ENCODE data around the gene FOXB2. TPM values are rescaled to one million over a fixed set of nuclear protein-coding genes. Genes with fewer than 3 reads are reported as not detected.
"Not testable (repeated sequence)": the region's sequence is repeated elsewhere in the genome, so short reads cannot be mapped to it uniquely, and the experiment has no call there.

The FOXB2 gene
- total RNA-seq, 1 experiment from 2014 or later = not detected

GRCh38 chr9:77016121-77016525 lies 3.3 kb upstream of the FOXB2 start:
- peak; percentile 40 for DNase-seq (ENCODE audit: low read depth)

GRCh38 chr9:77016526-77017504 lies 2.6 kb upstream of the FOXB2 start:
- DNase-seq (ENCODE audit: low read depth) = peak; percentile 15

- DNase-seq (ENCODE audit: low read depth) = no peak
These were observed 2.0 kb upstream of the FOXB2 start for GRCh38 chr9:77017505-77017894.

- DNase-seq (ENCODE audit: low read depth) = peak; percentile 45
These were observed 1.1 kb upstream of the FOXB2 start for GRCh38 chr9:77018058-77018968.

GRCh38 chr9:77018969-77019235 lies 553 bp upstream of the FOXB2 start:
- DNase-seq (ENCODE audit: low read depth) = no peak

- peak; percentile 12 for DNase-seq (ENCODE audit: low read depth)
These were observed 514 bp downstream of the FOXB2 start for GRCh38 chr9:77019926-77020412.

GRCh38 chr9:77020413-77021290 lies 1.2 kb downstream of the FOXB2 start:
- peak; percentile 19 for DNase-seq (ENCODE audit: low read depth)

GRCh38 chr9:77021291-77021894 lies 1.9 kb downstream of the FOXB2 start:
- DNase-seq (ENCODE audit: low read depth) = no peak

GRCh38 chr9:77021922-77022782 lies 2.7 kb downstream of the FOXB2 start:
- no peak for DNase-seq (ENCODE audit: low read depth)

GRCh38 chr9:77022783-77023440 lies 3.5 kb downstream of the FOXB2 start:
- DNase-seq (ENCODE audit: low read depth) = no peak

GRCh38 chr9:77023726-77024125 lies 4.3 kb downstream of the FOXB2 start:
- DNase-seq (ENCODE audit: low read depth) = no peak

- DNase-seq (ENCODE audit: low read depth) = no peak
These were observed 5.5 kb downstream of the FOXB2 start for GRCh38 chr9:77024776-77025545.

- DNase-seq (ENCODE audit: low read depth) = no peak
These were observed 9.0 kb downstream of the FOXB2 start for GRCh38 chr9:77028478-77028877.

GRCh38 chr9:77030045-77030444 lies 10.6 kb downstream of the FOXB2 start:
- DNase-seq (ENCODE audit: low read depth) = no peak

- DNase-seq (ENCODE audit: low read depth) = no peak
These were observed 19.0 kb downstream of the FOXB2 start for GRCh38 chr9:77038281-77039036.

GRCh38 chr9:77040340-77040739 lies 20.9 kb downstream of the FOXB2 start:
- DNase-seq (ENCODE audit: low read depth) = no peak

- not testable (repeated sequence) for DNase-seq (ENCODE audit: low read depth)
These were observed 24.3 kb downstream of the FOXB2 start for GRCh38 chr9:77043743-77044142.

- not testable (repeated sequence) for DNase-seq (ENCODE audit: low read depth)
These were observed 41.2 kb downstream of the FOXB2 start for GRCh38 chr9:77060681-77061080.

All from Daoy (cell line).